HG03521 (cell line): ENCODE data around the gene TMEM178B.

Experiments
- ATAC-seq: cut with Tn5 transposase; IDR thresholded peaks from one replicate; pipeline ENCODE4 v1.9.1; 2021; ENCODE audit warnings: mild to moderate bottlenecking, moderate library complexity; ENCODE audit not compliant: unreplicated experiment

Gene TMEM178B

GRCh38 chr7:141213226-141213625 lies 139.4 kb downstream of the TMEM178B start:
- no peak for ATAC-seq

- ATAC-seq = no peak
Observed at GRCh38 chr7:141217938-141218337, 144.1 kb downstream of the TMEM178B start.

GRCh38 chr7:141218941-141219340 lies 145.1 kb downstream of the TMEM178B start:
- ATAC-seq = no peak

GRCh38 chr7:141220263-141220880 lies 146.5 kb downstream of the TMEM178B start:
- no peak for ATAC-seq

- ATAC-seq = no peak
Observed at GRCh38 chr7:141221007-141221612, 147.2 kb downstream of the TMEM178B start.

- ATAC-seq = no peak
Observed at GRCh38 chr7:141225916-141226618, 152.2 kb downstream of the TMEM178B start.

GRCh38 chr7:141227454-141227853 lies 153.6 kb downstream of the TMEM178B start:
- ATAC-seq = no peak

GRCh38 chr7:141228482-141228881 lies 154.6 kb downstream of the TMEM178B start:
- ATAC-seq = no peak

- no peak for ATAC-seq
Observed at GRCh38 chr7:141231018-141231792, 157.3 kb downstream of the TMEM178B start.

GRCh38 chr7:141232286-141233051 lies 158.6 kb downstream of the TMEM178B start:
- ATAC-seq = no peak

GRCh38 chr7:141234335-141235105 lies 160.7 kb downstream of the TMEM178B start:
- no peak for ATAC-seq

GRCh38 chr7:141235656-141236055 lies 161.8 kb downstream of the TMEM178B start:
- ATAC-seq = no peak

- no peak for ATAC-seq
Observed at GRCh38 chr7:141238596-141239243, 164.9 kb downstream of the TMEM178B start.

- no peak for ATAC-seq
Observed at GRCh38 chr7:141239661-141240060, 165.8 kb downstream of the TMEM178B start.

- no peak for ATAC-seq
Observed at GRCh38 chr7:141242568-141242967, 168.7 kb downstream of the TMEM178B start.

GRCh38 chr7:141243368-141243767 lies 169.5 kb downstream of the TMEM178B start:
- no peak for ATAC-seq

- no peak for ATAC-seq
Observed at GRCh38 chr7:141244435-141244834, 170.6 kb downstream of the TMEM178B start.

GRCh38 chr7:141246426-141246825 lies 172.6 kb downstream of the TMEM178B start:
- no peak for ATAC-seq

- no peak for ATAC-seq
Observed at GRCh38 chr7:141251180-141251579, 177.3 kb downstream of the TMEM178B start.
